MM.1S (cell line): ENCODE results near the gene STXBP6.

Source experiments
- CTCF ChIP-seq: fragments of 300-600 bp; sonication (generic); IDR thresholded peaks from 2 replicates; pipeline ENCODE4 v1.5.1; 2016; ENCODE audit warnings: antibody characterized with exemption, low read length, mixed read lengths
- EZH2 ChIP-seq: fragments of 300-600 bp; sonication (generic); optimal IDR thresholded peaks from 2 replicates; pipeline ENCODE3; 2017; ENCODE audit warnings: low read depth, mild to moderate bottlenecking, antibody characterized with exemption, low read length, mixed read lengths

GRCh38 chr14:24894583-24895242, 155.2 kb downstream of the STXBP6 start:
- TF ChIP-seq EZH2 = no peak
- no peak for TF ChIP-seq CTCF
